Epithelial cell of esophagus (primary cell): ENCODE results near the gene ZNF236.

Experiments
- DNase-seq: peaks from one replicate; pipeline ENCODE4 v3.0.0; 2010; ENCODE audit warnings: low read depth
- H3K4me3 ChIP-seq: 2 replicates; pipeline ENCODE4 v1.5.1; 2011; ENCODE audit warnings: mild to moderate bottlenecking, low read length, control low read depth
- CTCF ChIP-seq: IDR thresholded peaks from 2 replicates; pipeline ENCODE4 v1.5.1; 2011; ENCODE audit warnings: low read depth, mild to moderate bottlenecking, low read length, control low read depth, inconsistent platforms; ENCODE audit not compliant: insufficient read depth; ENCODE audit errors: missing control alignments

Gene ZNF236

DNA sequence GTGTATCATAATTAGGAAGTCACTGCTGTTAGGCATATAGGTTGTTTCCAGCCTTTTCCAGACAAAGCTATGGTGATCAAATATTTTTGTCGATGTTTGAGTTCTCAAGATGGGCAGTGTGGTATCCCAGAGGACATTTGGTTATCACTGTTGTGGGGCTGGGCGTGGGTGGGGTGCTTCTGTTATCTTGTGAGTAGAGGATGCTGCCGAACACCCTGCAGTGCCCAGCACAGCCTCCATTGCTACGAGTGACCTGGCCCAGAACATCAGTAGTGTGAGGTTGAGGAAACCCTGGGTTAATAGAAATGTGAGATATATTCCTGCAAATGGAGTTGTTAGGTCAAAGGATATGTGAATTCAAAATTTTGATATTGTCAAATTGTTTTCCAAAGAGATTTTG lies 33.2 kb downstream of the ZNF236 start:
- TF ChIP-seq CTCF = no peak
- H3K4me3 ChIP-seq = no peak overlapping the region
- DNase-seq = no peak

- no peak overlapping the region for H3K4me3 ChIP-seq
- DNase-seq = no peak
- no peak for TF ChIP-seq CTCF
Measured at GRCh38 chr18:76857476-76857875, 35.1 kb downstream of the ZNF236 start.

GRCh38 chr18:76859474-76860339 lies 37.4 kb downstream of the ZNF236 start:
- DNase-seq = no peak
- H3K4me3 ChIP-seq = no peak overlapping the region
- no peak for TF ChIP-seq CTCF

- no peak for DNase-seq
- no peak overlapping the region for H3K4me3 ChIP-seq
- TF ChIP-seq CTCF = no peak
Measured at GRCh38 chr18:76860411-76860810, 38.1 kb downstream of the ZNF236 start.

GRCh38 chr18:76866666-76867065 lies 44.3 kb downstream of the ZNF236 start:
- no peak for TF ChIP-seq CTCF
- DNase-seq = no peak
- no peak overlapping the region for H3K4me3 ChIP-seq

DNA sequence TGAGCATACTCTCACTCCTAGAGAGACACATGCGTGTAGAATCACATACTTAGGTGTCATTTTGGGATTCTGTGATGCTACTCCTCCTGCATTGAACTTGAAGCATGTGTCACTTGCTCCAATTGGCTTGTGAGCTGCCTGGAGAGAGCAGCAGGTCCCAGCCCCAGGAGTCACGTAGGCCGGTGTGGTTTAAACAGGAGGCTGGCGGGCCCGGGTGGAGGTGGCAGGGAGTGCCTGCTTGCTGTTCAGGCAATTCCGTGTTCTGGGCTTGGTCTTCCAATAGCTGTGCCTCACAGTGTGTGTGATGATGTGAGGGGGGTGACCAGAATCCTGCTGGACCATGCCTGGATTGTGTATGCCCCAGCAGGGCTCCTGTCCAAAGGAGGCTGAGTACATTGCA lies 51.0 kb downstream of the ZNF236 start:
- DNase-seq = no peak
- TF ChIP-seq CTCF = no peak
- no peak overlapping the region for H3K4me3 ChIP-seq

DNA sequence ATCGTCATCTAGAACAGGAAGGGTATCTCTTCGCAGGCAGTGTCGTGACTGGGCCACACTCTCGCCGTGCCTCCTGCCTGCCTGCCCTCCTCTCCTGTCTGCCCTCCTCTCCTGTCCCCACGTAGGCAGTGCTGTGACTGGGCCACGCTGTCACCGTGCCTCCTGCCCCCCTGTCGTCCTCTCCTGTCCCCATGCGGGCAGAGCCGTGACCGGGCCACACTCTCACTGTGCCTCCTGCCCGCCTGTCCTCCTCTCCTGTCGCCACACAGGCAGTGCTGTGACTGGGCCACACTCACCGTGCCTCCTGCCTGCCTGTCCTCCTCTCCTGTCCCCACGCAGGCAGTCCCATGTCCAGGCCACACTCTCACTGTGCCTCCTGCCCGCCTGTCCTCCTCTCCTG lies 51.4 kb downstream of the ZNF236 start:
- no peak for TF ChIP-seq CTCF
- H3K4me3 ChIP-seq = no peak overlapping the region
- no peak for DNase-seq
